Measurements from ENCODE around the gene FIZ1.

The FIZ1 gene

GRCh38 chr19:55599468-55599841 is at the start of gene FIZ1:
Gene FIZ1 (minus strand): TSS chr19:55599517. CDS start chr19:55597865, 1,652 bp downstream.
- peak; percentile 98 for DNase-seq (ENCODE audit: low read depth, low spot score)

GRCh38 chr19:55648585-55649267 is 49.4 kb upstream of the FIZ1 start:
- DNase-seq (ENCODE audit: low read depth, low spot score) = no peak

- no peak for DNase-seq (ENCODE audit: low read depth, low spot score)
These were observed 48.6 kb upstream of the FIZ1 start, which contains the start of gene CCDC106 for GRCh38 chr19:55647732-55648584. Gene CCDC106 (plus strand): TSS chr19:55648212. CDS start chr19:55649047, 835 bp downstream.

GRCh38 chr19:55646889-55647731 is 47.8 kb upstream of the FIZ1 start:
- DNase-seq (ENCODE audit: low read depth, low spot score) = no peak

GRCh38 chr19:55645512-55645881 is 46.2 kb upstream of the FIZ1 start:
- DNase-seq (ENCODE audit: low read depth, low spot score) = no peak

GRCh38 chr19:55644842-55645511 is 45.7 kb upstream of the FIZ1 start:
- DNase-seq (ENCODE audit: low read depth, low spot score) = no peak

GRCh38 chr19:55644191-55644833 is 45.0 kb upstream of the FIZ1 start:
- DNase-seq (ENCODE audit: low read depth, low spot score) = no peak

- DNase-seq (ENCODE audit: low read depth, low spot score) = no peak
These were observed 44.5 kb upstream of the FIZ1 start for GRCh38 chr19:55643887-55644176.

GRCh38 chr19:55643003-55643886 is 43.9 kb upstream of the FIZ1 start, which contains the start of gene ZNF581:
Gene ZNF581 (plus strand): TSS chr19:55643649. CDS start chr19:55644572, 923 bp downstream.
- no peak for DNase-seq (ENCODE audit: low read depth, low spot score)

- no peak for DNase-seq (ENCODE audit: low read depth, low spot score)
These were observed 43.1 kb upstream of the FIZ1 start for GRCh38 chr19:55642153-55643002.

- DNase-seq (ENCODE audit: low read depth, low spot score) = no peak
These were observed 42.3 kb upstream of the FIZ1 start for GRCh38 chr19:55641426-55642152.

- no peak for DNase-seq (ENCODE audit: low read depth, low spot score)
These were observed 41.5 kb upstream of the FIZ1 start, which contains the start of gene ZNF580 for GRCh38 chr19:55640577-55641425. Gene ZNF580 (plus strand): TSS chr19:55641002. CDS start chr19:55642509, 1,507 bp downstream.

GRCh38 chr19:55640043-55640576 is 40.8 kb upstream of the FIZ1 start:
- DNase-seq (ENCODE audit: low read depth, low spot score) = no peak

GRCh38 chr19:55638864-55639359 is 39.6 kb upstream of the FIZ1 start:
- no peak for DNase-seq (ENCODE audit: low read depth, low spot score)

- DNase-seq (ENCODE audit: low read depth, low spot score) = no peak
These were observed 38.2 kb upstream of the FIZ1 start for GRCh38 chr19:55637534-55637933.

GRCh38 chr19:55636723-55637122 is 37.4 kb upstream of the FIZ1 start:
- no peak for DNase-seq (ENCODE audit: low read depth, low spot score)

All from smooth muscle cell of the brain vasculature (primary cell).